ENCODE results near the gene ZFYVE27.

Gene ZFYVE27

GRCh38 chr10:97748116-97748515 lies 11.2 kb downstream of the ZFYVE27 start:
- DNase-seq = no peak

- no peak for DNase-seq
Observed at GRCh38 chr10:97752956-97753355, 16.0 kb downstream of the ZFYVE27 start.

GRCh38 chr10:97754726-97755125 lies 17.8 kb downstream of the ZFYVE27 start:
- DNase-seq = no peak

- DNase-seq = no peak
Observed at GRCh38 chr10:97755718-97756117, 18.8 kb downstream of the ZFYVE27 start.

- DNase-seq = no peak
Observed at GRCh38 chr10:97757471-97757870, 20.5 kb downstream of the ZFYVE27 start.

- peak; percentile 21 for DNase-seq
Observed at GRCh38 chr10:97759158-97759887, 22.4 kb downstream of the ZFYVE27 start.

- no peak for DNase-seq
Observed at GRCh38 chr10:97759946-97760345, 23.0 kb downstream of the ZFYVE27 start.

- DNase-seq = no peak
Observed at GRCh38 chr10:97760461-97761257, 23.7 kb downstream of the ZFYVE27 start.

GRCh38 chr10:97761331-97761865 lies 24.5 kb downstream of the ZFYVE27 start:
- DNase-seq = no peak

- no peak for DNase-seq
Observed at GRCh38 chr10:97762056-97762455, 25.1 kb downstream of the ZFYVE27 start.

GRCh38 chr10:97762816-97763215 lies 25.9 kb downstream of the ZFYVE27 start:
- DNase-seq = no peak

GRCh38 chr10:97763411-97763810 lies 26.5 kb downstream of the ZFYVE27 start:
- no peak for DNase-seq

- DNase-seq = no peak
Observed at GRCh38 chr10:97763947-97764346, 27.0 kb downstream of the ZFYVE27 start.

GRCh38 chr10:97764519-97764931 lies 27.6 kb downstream of the ZFYVE27 start:
- no peak for DNase-seq

GRCh38 chr10:97765201-97765600 lies 28.3 kb downstream of the ZFYVE27 start:
- no peak for DNase-seq

GRCh38 chr10:97766106-97766810 lies 29.3 kb downstream of the ZFYVE27 start:
- DNase-seq = no peak

GRCh38 chr10:97766996-97767924 lies 30.3 kb downstream of the ZFYVE27 start:
- DNase-seq = no peak

GRCh38 chr10:97768322-97769315 lies 31.7 kb downstream of the ZFYVE27 start:
- no peak for DNase-seq

- no peak for DNase-seq
Observed at GRCh38 chr10:97770255-97770654, 33.3 kb downstream of the ZFYVE27 start.

GRCh38 chr10:97771055-97771891 lies 34.3 kb downstream of the ZFYVE27 start:
- DNase-seq = no peak

All from NCI-H1694 (cell line).